Bladder microvascular endothelial cell (primary cell): ENCODE data around the gene KCNK13. TPM values are rescaled to one million over a fixed set of nuclear protein-coding genes. Genes with fewer than 3 reads are reported as not detected.

Source experiments
- total RNA-seq: library from RNA; depleted of rRNA; stranded (reverse); fragments of >200 nt; gene quantifications from 2 replicates; pipeline ENCODE4 v1.2.3, GENCODE V29; 2014

KCNK13 gene
- not detected in 2 replicates for total RNA-seq

DNA sequence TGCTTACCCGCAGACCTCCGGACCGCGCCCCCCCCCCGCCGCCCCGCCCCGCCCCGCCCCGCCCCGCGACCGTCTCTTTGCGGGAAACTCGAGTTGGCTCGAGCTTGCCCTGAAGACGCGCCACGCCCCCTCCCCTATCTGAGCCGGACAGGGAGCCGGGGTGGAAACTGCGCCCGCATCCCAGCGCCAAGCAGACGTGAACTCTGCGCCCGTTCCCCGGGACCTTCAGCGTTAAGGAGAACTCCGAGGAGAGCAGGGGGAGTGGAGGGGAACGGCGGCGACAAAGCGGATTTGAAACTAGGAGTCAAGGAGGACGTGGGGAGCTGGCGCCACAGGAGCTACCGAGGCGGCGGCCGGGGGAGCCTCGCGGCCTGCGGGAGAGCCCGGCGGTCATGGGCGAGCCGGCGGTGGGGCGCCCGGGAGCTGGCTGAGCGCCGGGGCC, at the start of gene KCNK13:
KCNK13 (plus strand) TSS at position 310 of the 442 bp plus-strand sequence. CDS start 212 bp downstream, outside the sequence.

Other genes starting within 250 kb of the KCNK13 start
- 2.6 and 3.7 TPM in 2 replicates for gene EFCAB11, start 107.3 kb upstream of the KCNK13 start, total RNA-seq
- 20.1 and 21.0 TPM in 2 replicates for gene TDP1, start 106.1 kb upstream of the KCNK13 start, total RNA-seq
- gene PSMC1, start 194.6 kb downstream of the KCNK13 start, total RNA-seq, result 73.5 and 161 TPM in 2 replicates